ENCODE data around the gene GALT. TPM values are rescaled to one million over a fixed set of nuclear protein-coding genes. Genes with fewer than 3 reads are reported as not detected.
A peak's percentile ranks its signal among the peaks of the same experiment; 100 is the strongest.

Gene GALT
- total and polyA plus RNA-seq, 2 of the 4 experiments (the other 2 are of a cell fraction): 15.8 to 34.6 TPM

DNA sequence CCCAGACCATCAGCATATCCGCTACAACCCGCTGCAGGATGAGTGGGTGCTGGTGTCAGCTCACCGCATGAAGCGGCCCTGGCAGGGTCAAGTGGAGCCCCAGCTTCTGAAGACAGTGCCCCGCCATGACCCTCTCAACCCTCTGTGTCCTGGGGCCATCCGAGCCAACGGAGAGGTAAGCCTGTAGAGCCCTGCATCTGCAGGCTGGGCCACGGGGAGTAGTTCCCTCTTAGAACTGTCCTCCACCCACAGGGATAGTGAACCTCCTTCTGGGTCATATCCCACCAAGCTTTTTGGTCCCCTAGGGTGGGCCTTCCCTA lies 569 bp downstream of the GALT start:
- Histone ChIP-seq H3K27ac (ENCODE audit: insufficient read depth, low read length) (peak overlapping the region; percentile 82), H3K56ac (ENCODE audit: extremely low read depth, insufficient read depth, low read length) (peak overlapping the region; percentile 59; the same call in 1 of the 2 replicates), H2AFZ (replicated peaks; ENCODE audit: low read length, poor library complexity) (peak overlapping the region; percentile 99), H4K8ac (ENCODE audit: low read depth in 2 of 2, low read length in 2 of 2) (peak overlapping the region; percentile 80 to 85; a peak in 3 of 4 replicates), H2BK5ac (ENCODE audit: low read depth, low read length, poor library complexity, severe bottlenecking) (peak overlapping the region; percentile 67), H4K5ac (ENCODE audit: low read depth, low read length) (no peak overlapping the region), H3K9me3 (ENCODE audit: control insufficient read depth, insufficient read depth, low read length) (no peaks in the 10 kb centered on the region), H3K4me1 (ENCODE audit: control insufficient read depth, insufficient read depth, low read length) (peaks cover 18% of the 10 kb centered on the region), H3K79me1 (ENCODE audit: low read depth in 1 of 2, low read length in 2 of 2) (peaks cover 15 to 35% of the 10 kb centered on the region in 2 experiments), H3K4me3 (ENCODE audit: insufficient read depth, low read depth, low read length) (peak overlapping the region; percentile 76), H3K36me3 (ENCODE audit: control insufficient read depth, insufficient read depth, low read length) (peaks cover 16% of the 10 kb centered on the region), H3K9ac (ENCODE audit: low read depth, low read length) (peak overlapping the region; percentile 86), H2BK120ac (ENCODE audit: low read depth, low read length) (no peak overlapping the region), H3K18ac (ENCODE audit: low read depth, low read length) (no peak overlapping the region; the same call in 1 of the 2 replicates), H4K20me1 (ENCODE audit: insufficient read depth, low read length) (no peaks in the 10 kb centered on the region), H2AK9ac (replicated peaks; ENCODE audit: low read depth, low read length, poor library complexity) (peak overlapping the region; percentile 93), H2BK20ac (ENCODE audit: low read depth, low read length) (no peak overlapping the region), H3K4me2 (ENCODE audit: low read depth, low read length) (peak overlapping the region; percentile 89), H4K91ac (ENCODE audit: insufficient read depth, low read depth, low read length) (peak overlapping the region; percentile 10; the same call in 1 of the 2 replicates), H2BK15ac (ENCODE audit: low read depth, low read length) (no peak overlapping the region), H3K4ac (ENCODE audit: low read depth, low read length) (peak overlapping the region; percentile 73), H3K23ac (ENCODE audit: low read depth, low read length) (peak overlapping the region; percentile 37), H3K9me1 (ENCODE audit: insufficient read depth, low read length) (peaks cover 20% of the 10 kb centered on the region), H3K14ac (replicated peaks; ENCODE audit: low read depth, low read length) (peak overlapping the region; percentile 55), H2AK5ac (ENCODE audit: low read depth, low read length) (peak overlapping the region; percentile 29; the same call in 1 of the 2 replicates), H3K27me3 (ENCODE audit: control insufficient read depth, insufficient read depth, low read length) (no peaks in the 10 kb centered on the region)
- DNase-seq: no peak
- dilution Hi-C loops (cut with HindIII; ENCODE audit: low sequenced_read_pairs, unreplicated experiment): no loop called here
- WGBS, 2 experiments (ENCODE audit: extremely low coverage in 2 of 2, insufficient read length in 1 of 2): 0% methylated on average over 2 of the region's 8 CpGs; no CpG with 5 or more reads in 1 of the 2 experiments
- intact Hi-C loops (cut with micrococcal nuclease): loop anchor here (2.0 kb wide), 1 partner anchor 56 kb away; no protein-coding TSS in a partner anchor
- ChIA-PET CTCF (interaction anchor here (0.9 to 1.6 kb wide), 4 partner anchors 9 to 56 kb away, joined by 3 to 6 read pairs (median 4); no protein-coding TSS in a partner anchor), POLR2A (ENCODE audit: unreplicated experiment) (interaction anchor here (1.5 kb wide), 1 partner anchor 9 kb away, joined by 10 read pairs; the partner anchor contains the start of gene SIGMAR1)
- TSS peak; percentile 42 for BruUV-seq (replicated peaks)
- ATAC-seq (ENCODE audit: low read depth): no peak
- TF ChIP-seq, protein P1, sequence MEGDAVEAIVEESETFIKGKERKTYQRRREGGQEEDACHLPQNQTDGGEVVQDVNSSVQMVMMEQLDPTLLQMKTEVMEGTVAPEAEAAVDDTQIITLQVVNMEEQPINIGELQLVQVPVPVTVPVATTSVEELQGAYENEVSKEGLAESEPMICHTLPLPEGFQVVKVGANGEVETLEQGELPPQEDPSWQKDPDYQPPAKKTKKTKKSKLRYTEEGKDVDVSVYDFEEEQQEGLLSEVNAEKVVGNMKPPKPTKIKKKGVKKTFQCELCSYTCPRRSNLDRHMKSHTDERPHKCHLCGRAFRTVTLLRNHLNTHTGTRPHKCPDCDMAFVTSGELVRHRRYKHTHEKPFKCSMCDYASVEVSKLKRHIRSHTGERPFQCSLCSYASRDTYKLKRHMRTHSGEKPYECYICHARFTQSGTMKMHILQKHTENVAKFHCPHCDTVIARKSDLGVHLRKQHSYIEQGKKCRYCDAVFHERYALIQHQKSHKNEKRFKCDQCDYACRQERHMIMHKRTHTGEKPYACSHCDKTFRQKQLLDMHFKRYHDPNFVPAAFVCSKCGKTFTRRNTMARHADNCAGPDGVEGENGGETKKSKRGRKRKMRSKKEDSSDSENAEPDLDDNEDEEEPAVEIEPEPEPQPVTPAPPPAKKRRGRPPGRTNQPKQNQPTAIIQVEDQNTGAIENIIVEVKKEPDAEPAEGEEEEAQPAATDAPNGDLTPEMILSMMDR (conservative IDR thresholded peaks at IDR 0.05; ENCODE audit: low read depth, low read length): no peak
- TF ChIP-seq BHLHE40 (IDR thresholded peaks at IDR 0.05; ENCODE audit: low read depth, low read length) (no peak), FOS (IDR thresholded peaks at IDR 0.05; ENCODE audit: low read depth, low read length) (no peak), MXI1 (IDR thresholded peaks at IDR 0.05; ENCODE audit: borderline replicate concordance, low read depth, low read length) (no peak), RCOR1 (IDR thresholded peaks at IDR 0.05; ENCODE audit: insufficient replicate concordance, low read length) (no peak), MAZ (IDR thresholded peaks at IDR 0.05; ENCODE audit: borderline replicate concordance, low read depth, low read length) (no peak), RAD21 (IDR thresholded peaks at IDR 0.05; ENCODE audit: low read length) (no peak), POLR2A (IDR thresholded peaks at IDR 0.05; ENCODE audit: low read depth, low read length) (no peak), MAFK (IDR thresholded peaks at IDR 0.05; ENCODE audit: low read depth, low read length) (no peak), CHD1 (IDR thresholded peaks at IDR 0.05; ENCODE audit: low read depth, low read length) (no peak), RFX5 (IDR thresholded peaks at IDR 0.05; ENCODE audit: low read depth, low read length) (no peak), NFE2L2 (IDR thresholded peaks at IDR 0.05; ENCODE audit: low read depth, low read length) (no peak), SMC3 (IDR thresholded peaks at IDR 0.05; ENCODE audit: low read depth, low read length) (no peak), CEBPB (IDR thresholded peaks at IDR 0.05; ENCODE audit: low read depth, low read length) (no peak)
- TF ChIP-seq, protein P2, sequence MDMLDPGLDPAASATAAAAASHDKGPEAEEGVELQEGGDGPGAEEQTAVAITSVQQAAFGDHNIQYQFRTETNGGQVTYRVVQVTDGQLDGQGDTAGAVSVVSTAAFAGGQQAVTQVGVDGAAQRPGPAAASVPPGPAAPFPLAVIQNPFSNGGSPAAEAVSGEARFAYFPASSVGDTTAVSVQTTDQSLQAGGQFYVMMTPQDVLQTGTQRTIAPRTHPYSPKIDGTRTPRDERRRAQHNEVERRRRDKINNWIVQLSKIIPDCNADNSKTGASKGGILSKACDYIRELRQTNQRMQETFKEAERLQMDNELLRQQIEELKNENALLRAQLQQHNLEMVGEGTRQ (IDR thresholded peaks at IDR 0.05; ENCODE audit: low read depth, low read length): no peak
- TF ChIP-seq, protein P3, sequence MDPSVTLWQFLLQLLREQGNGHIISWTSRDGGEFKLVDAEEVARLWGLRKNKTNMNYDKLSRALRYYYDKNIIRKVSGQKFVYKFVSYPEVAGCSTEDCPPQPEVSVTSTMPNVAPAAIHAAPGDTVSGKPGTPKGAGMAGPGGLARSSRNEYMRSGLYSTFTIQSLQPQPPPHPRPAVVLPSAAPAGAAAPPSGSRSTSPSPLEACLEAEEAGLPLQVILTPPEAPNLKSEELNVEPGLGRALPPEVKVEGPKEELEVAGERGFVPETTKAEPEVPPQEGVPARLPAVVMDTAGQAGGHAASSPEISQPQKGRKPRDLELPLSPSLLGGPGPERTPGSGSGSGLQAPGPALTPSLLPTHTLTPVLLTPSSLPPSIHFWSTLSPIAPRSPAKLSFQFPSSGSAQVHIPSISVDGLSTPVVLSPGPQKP (IDR thresholded peaks at IDR 0.05; ENCODE audit: borderline replicate concordance, low read depth, low read length): no peak
- in situ Hi-C loops (cut with MboI; ENCODE audit: low sequenced_read_pairs): no loop called here
